DMS79 (cell line): ENCODE data around the gene NRK.
"Not testable (repeated sequence)": the region's sequence is repeated elsewhere in the genome, so short reads cannot be mapped to it uniquely, and the experiment has no call there.

Experiments
- DNase-seq: peaks from one replicate; lab custom pipeline; 2025; lab: John Stamatoyannopoulos, UW

NRK gene, protein sequence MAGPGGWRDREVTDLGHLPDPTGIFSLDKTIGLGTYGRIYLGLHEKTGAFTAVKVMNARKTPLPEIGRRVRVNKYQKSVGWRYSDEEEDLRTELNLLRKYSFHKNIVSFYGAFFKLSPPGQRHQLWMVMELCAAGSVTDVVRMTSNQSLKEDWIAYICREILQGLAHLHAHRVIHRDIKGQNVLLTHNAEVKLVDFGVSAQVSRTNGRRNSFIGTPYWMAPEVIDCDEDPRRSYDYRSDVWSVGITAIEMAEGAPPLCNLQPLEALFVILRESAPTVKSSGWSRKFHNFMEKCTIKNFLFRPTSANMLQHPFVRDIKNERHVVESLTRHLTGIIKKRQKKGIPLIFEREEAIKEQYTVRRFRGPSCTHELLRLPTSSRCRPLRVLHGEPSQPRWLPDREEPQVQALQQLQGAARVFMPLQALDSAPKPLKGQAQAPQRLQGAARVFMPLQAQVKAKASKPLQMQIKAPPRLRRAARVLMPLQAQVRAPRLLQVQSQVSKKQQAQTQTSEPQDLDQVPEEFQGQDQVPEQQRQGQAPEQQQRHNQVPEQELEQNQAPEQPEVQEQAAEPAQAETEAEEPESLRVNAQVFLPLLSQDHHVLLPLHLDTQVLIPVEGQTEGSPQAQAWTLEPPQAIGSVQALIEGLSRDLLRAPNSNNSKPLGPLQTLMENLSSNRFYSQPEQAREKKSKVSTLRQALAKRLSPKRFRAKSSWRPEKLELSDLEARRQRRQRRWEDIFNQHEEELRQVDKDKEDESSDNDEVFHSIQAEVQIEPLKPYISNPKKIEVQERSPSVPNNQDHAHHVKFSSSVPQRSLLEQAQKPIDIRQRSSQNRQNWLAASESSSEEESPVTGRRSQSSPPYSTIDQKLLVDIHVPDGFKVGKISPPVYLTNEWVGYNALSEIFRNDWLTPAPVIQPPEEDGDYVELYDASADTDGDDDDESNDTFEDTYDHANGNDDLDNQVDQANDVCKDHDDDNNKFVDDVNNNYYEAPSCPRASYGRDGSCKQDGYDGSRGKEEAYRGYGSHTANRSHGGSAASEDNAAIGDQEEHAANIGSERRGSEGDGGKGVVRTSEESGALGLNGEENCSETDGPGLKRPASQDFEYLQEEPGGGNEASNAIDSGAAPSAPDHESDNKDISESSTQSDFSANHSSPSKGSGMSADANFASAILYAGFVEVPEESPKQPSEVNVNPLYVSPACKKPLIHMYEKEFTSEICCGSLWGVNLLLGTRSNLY (N-terminal part only)

DNA sequence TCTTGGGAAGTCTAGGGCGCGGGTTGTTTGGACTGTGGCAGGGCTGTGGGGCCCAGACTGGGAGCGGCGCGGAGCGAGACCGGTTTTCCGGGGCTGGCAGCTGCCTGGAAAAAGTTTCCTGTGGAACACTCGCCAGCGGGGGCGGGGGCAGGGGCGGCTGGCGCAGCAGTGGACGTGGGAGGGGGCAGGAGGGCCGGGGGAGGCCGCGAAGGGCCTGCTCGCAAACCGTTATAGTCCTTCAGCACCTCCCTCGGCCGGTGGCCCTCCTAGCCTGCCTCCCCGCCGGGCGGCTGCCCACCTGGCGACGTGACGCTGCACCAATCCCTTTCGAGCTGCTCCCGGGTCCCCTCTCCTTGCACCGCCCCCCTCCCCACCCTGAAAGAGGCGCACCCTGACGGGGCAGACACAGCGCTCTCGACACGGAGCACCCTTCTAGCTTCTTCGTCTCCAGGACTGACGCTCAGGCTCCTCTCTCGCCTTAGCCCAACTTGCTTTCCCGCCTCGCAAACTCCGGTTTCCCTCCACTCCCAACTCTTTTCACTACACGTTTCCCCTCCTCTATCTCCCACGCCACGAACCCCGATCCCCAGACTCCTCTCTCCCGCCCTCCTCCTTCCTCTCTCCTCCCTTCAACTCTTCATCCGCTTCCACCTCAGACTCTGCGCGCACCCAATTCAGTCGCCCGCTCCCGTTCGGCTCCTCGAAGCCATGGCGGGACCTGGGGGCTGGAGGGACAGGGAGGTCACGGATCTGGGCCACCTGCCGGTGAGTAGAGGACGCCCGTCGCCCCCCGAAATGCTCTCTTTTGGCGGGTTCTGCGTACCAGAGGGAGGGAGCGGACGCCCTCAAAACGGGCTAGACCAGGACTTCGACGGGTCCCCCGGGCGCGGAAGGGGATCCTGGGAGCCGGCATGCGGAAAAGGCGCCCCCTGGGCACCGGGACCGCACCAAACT, at the start of gene NRK:
Gene NRK, plus strand, starts transcription at position 402 of the 954 bp plus-strand sequence. Its CDS starts 307 bp downstream, at position 709.
- DNase-seq = no peak

- DNase-seq = no peak
These were observed 48.5 kb upstream of the NRK start for GRCh38 chrX:105773801-105774200.

DNA sequence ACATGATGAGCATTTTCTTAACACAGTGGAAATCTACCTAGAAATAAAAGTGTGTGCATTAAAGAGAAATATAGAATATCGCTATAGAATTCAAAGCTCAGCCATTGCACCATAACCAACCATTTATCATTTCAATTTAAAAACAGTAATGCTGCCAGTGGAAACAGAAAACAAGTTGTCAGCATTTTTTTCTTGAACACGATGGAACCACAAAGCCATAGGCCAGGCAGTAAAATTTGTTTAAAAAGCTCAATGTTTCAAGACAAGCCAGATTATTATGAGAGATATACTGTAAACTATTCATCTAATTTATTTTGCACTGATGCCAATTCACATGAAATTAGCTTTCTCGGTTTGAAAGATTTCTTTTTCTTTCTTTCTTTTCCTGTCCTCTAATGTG, 46.7 kb upstream of the NRK start:
- no peak for DNase-seq

DNA sequence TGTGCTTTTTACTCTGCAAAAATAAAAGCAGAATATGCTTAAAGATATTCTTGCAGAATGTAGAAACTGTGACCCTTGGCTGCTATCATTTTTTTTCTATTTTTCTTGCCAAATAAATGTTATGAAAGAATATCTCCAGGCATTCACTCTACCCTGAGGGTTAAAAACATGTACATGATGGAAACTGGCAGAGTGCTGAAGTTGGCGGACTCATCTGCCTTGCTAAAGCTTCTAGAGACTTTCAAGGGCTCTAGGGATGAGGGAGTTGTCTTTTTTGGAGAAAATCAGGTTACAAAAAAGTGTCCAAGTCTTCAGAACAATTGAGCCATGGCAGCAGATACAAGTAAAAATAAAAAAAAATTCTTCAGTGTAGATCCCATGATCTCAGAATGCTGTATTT, 40.5 kb upstream of the NRK start:
- no peak for DNase-seq

GRCh38 chrX:105796877-105797276, 25.5 kb upstream of the NRK start:
- DNase-seq = not testable (repeated sequence)

DNA sequence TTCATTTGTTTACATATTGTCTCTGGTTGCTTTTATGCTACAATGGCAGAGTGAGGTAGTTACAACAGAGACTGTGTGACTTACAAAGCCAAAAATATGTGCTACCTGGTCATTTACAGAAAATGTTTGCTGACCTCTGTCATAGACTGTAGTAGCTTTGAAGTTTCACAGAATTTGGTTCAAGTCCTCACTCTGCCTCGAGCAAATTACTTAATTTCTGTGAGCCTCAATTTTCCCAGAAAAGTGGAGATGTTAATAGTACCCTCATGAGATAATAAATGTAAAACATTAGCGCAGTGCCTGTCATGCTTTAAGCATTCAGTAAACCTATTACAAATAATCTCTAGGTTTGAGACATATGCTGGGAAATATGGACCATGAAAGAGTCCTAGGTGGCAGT, 18.4 kb upstream of the NRK start:
- DNase-seq = no peak

- not testable (repeated sequence) for DNase-seq
These were observed 16.7 kb upstream of the NRK start for GRCh38 chrX:105805655-105806054.

GRCh38 chrX:105816517-105816916, 5.8 kb upstream of the NRK start:
- DNase-seq = no peak

GRCh38 chrX:105820247-105820646, 2.1 kb upstream of the NRK start:
- DNase-seq = no peak

- no peak for DNase-seq
These were observed 743 bp upstream of the NRK start for GRCh38 chrX:105821471-105822121.

DNA sequence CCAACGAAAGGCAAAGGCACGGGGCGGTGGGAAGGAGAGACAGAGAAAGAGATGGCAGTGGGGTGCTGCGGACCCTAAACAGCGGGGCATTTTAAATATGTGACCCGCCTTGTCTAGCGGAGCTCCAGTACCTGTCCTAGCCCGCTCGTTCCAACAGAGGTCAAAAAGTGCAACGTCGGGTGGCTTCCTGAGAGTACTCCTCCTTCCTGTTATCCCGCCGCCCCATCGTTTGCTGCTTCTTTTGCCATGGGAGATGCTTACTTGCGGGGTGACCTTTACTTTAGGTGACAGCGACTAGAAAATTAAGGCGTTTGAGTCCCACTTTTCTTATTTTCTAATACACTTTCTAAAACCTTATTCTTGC, 735 bp downstream of the NRK start:
- no peak for DNase-seq

DNA sequence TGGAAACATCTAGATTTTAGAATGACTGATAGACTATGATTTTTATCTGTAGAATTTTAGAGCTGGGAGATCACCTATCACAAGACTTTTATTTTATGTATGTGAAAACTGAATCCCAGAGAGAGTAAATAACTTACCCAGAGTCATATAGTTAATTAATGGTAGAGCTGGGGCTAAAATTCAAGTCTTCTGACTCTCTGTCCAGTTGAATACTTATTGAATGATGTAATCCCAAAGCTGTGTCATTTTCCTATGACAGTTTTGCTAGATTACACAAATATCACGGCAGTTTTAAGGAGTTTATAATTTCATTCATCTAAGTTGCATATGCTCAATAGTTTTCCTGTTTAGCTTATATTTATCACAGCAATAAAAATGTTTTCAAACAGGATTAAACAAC, 6.7 kb downstream of the NRK start:
- DNase-seq = no peak

GRCh38 chrX:105837232-105837631, 14.9 kb downstream of the NRK start:
- no peak for DNase-seq

GRCh38 chrX:105845631-105846030, 23.3 kb downstream of the NRK start:
- DNase-seq = no peak

DNA sequence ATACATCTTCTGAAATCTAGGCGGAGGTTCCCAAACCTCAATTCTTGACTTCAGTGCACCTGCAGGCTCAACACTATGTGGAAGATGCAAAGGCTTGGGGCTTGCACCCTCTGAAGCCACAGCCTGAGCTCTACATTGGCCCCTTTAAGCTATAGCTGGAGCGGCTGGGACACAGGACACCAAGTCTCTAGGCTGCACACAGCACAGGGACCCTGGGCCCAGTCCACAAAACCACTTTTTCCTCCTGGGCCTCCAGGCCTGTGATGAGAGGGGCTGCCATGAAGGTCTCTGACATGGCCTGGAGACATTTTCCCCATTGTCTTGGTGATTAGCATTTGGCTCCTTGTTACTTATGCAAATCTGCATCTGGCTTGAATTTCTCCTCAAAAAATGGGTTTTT, 27.8 kb downstream of the NRK start:
- not testable (repeated sequence) for DNase-seq

- DNase-seq = no peak
These were observed 43.4 kb downstream of the NRK start for GRCh38 chrX:105865709-105866108.

GRCh38 chrX:105869701-105870100, 47.4 kb downstream of the NRK start:
- no peak for DNase-seq

GRCh38 chrX:105870445-105870844, 48.1 kb downstream of the NRK start:
- DNase-seq = no peak

DNA sequence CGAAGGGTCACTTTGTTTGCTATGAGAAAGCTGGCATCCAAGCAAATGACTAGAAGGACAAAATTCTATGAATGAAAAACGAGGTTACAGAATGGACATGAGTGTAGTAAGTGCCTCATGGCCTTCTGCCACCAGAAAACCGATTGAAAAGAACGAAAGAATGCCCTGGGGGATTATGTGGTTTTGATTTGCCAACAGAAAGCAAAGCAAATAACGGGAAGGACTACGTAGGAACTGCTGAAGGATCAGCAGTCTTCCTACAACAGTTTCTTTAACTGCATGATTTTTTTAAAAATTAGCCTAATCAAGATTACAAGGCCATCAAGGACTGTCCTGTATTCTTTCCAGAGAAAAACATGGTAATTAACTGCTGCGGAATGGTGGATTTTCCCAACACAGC, 50.6 kb downstream of the NRK start:
- DNase-seq = no peak

DNA sequence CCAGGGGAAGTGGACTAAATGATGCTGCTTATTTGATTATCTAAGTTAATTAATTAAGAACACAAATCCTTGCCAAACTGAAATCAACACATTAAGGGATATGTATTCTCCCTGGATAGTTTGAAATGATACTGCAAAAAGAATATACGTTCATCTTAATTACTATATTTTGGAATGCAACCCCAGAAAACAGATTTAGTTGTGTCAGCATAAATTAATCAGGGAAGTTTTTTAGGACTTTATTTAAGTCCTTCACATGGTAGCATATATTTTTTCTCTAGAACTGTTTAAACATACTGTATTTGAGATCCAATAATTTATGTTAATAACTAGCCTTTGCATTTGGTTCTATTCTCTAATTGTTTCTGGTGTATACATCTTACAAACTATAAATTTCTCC, 52.5 kb downstream of the NRK start:
- no peak for DNase-seq

DNA sequence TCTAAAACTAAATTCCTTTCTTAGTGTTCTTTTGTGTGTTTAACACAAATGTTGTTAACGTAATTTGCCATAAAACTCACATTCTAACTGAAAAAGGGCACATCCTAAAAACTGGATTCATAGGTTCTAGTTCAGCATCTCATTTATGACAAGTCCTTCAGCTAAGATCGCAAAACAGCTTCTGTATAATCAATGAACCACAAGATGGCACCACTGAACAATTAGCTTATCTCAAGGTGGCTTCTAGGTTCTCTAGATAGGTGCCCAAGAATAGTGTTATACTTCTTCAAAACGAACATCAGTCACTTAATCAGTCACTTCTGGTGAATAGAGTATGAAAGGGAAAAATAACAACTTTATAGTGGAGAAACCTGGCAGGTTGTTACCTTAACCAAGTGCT, 54.3 kb downstream of the NRK start:
- DNase-seq = no peak
